GM12878 (cell line): ENCODE results near the gene TRIM69. TPM values are rescaled to one million over a fixed set of nuclear protein-coding genes. Genes with fewer than 3 reads are reported as not detected.

ENCODE experiments used
- ASH2L ChIP-seq: fragments of 300-600, 200-600 bp; sonication (generic); IDR thresholded peaks from 2 replicates; pipeline ENCODE4 v1.6.1; 2017; ENCODE audit warnings: low read depth, mild to moderate bottlenecking, borderline replicate concordance
- CEBPB ChIP-seq, 2 experiments: fragments of 150-350 bp in 1 of 2; IDR thresholded peaks; 2 replicates each; pipeline ENCODE4 v1.6.1; 2012 to 2014; ENCODE audit warnings: low read depth in 2 of 2, low read length in 2 of 2, borderline replicate concordance in 1 of 2, inconsistent platforms in 1 of 2
- DPF2 ChIP-seq: fragments of 450-650 bp; IDR thresholded peaks from 2 replicates; pipeline ENCODE4 v1.6.1; 2017; ENCODE audit warnings: mild to moderate bottlenecking
- EED ChIP-seq: sonication (generic); IDR thresholded peaks from 2 replicates; pipeline ENCODE4 v1.6.1; 2016; ENCODE audit warnings: antibody characterized with exemption, low read depth
- EP300 ChIP-seq, 2 experiments: fragments of 150-350 bp in 1 of 2; IDR thresholded peaks; 2 replicates each; pipeline ENCODE4 v1.6.1; 2011 to 2012; ENCODE audit warnings: low read depth in 2 of 2, low read length in 2 of 2, borderline replicate concordance in 1 of 2, improper control_type of control experiment in 1 of 2, inconsistent platforms in 1 of 2; ENCODE audit not compliant: control insufficient read depth in 1 of 2
- HDGF ChIP-seq: fragments of 450-650 bp; IDR thresholded peaks from 2 replicates; pipeline ENCODE4 v1.6.1; 2016; ENCODE audit warnings: antibody characterized with exemption
- IKZF1 ChIP-seq: fragments of 450-650 bp; conservative IDR thresholded peaks from 2 replicates; pipeline ENCODE4 v1.6.1; 2017; ENCODE audit warnings: antibody characterized with exemption, mild to moderate bottlenecking
- MEF2A ChIP-seq: IDR thresholded peaks from 2 replicates; pipeline ENCODE4 v1.6.1; 2011; ENCODE audit warnings: low read depth, mild to moderate bottlenecking, low read length, moderate library complexity; ENCODE audit not compliant: insufficient read depth
- MTA2 ChIP-seq: fragments of 450-650 bp; IDR thresholded peaks from 2 replicates; pipeline ENCODE4 v1.6.1; 2016; ENCODE audit warnings: low read depth, mild to moderate bottlenecking, moderate library complexity
- MXI1 ChIP-seq: fragments of 150-350 bp; IDR thresholded peaks from 2 replicates; pipeline ENCODE4 v1.6.1; 2011; ENCODE audit warnings: low read depth, mild to moderate bottlenecking, inconsistent platforms, low read length, improper control_type of control experiment
- NFYB ChIP-seq: IDR thresholded peaks from 2 replicates; pipeline ENCODE4 v1.6.1; 2011; ENCODE audit warnings: low read depth, mild to moderate bottlenecking, low read length, improper control_type of control experiment, moderate library complexity; ENCODE audit not compliant: insufficient read depth
- RELB ChIP-seq: fragments of 450-650 bp; IDR thresholded peaks from 2 replicates; pipeline ENCODE4 v1.6.1; 2017; ENCODE audit warnings: low read depth, mild to moderate bottlenecking, moderate library complexity
- SMC3 ChIP-seq: IDR thresholded peaks from 2 replicates; pipeline ENCODE4 v1.6.1; 2011; ENCODE audit warnings: low read length, improper control_type of control experiment, borderline replicate concordance
- SREBF1 ChIP-seq: IDR thresholded peaks from 2 replicates; pipeline ENCODE4 v1.6.1; 2012; ENCODE audit warnings: mild to moderate bottlenecking, low read length
- ZBTB40 ChIP-seq: fragments of 450-650 bp; IDR thresholded peaks from 2 replicates; pipeline ENCODE4 v1.6.1; 2016; ENCODE audit warnings: mild to moderate bottlenecking, moderate library complexity, borderline replicate concordance
- ZNF207 ChIP-seq: fragments of 450-650 bp; IDR thresholded peaks from 2 replicates; pipeline ENCODE4 v1.6.1; 2014; ENCODE audit warnings: antibody characterized with exemption, mild to moderate bottlenecking, borderline replicate concordance
- ZNF274 ChIP-seq: IDR thresholded peaks from one replicate; pipeline ENCODE4 v1.8.0; 2011; ENCODE audit not compliant: insufficient read length, insufficient read depth
- polyA plus RNA-seq, 11 experiments: library from polyadenylated mRNA; depleted of rRNA in 4 of 11; unstranded in 6 of 11; stranded (reverse) in 5 of 11; fragments of >200 nt; fragmentation: Nextera tagmentation in 4 of 11; fragmentation: Illumina TruSeq in 1 of 11; extraction: Ambion mirVana in 4 of 11; extraction: Trizol in 1 of 11; gene quantifications; 1 replicate in 1 of 11; 2 replicates in 10 of 11; pipeline versions ENCODE4 v1.2.1 to v1.2.3, GENCODE V29; 2011 to 2016; ENCODE audit warnings: inconsistent platforms in 2 of 11, missing spikeins in 2 of 11, low read depth in 1 of 11
- total RNA-seq, 4 experiments: library from RNA; depleted of rRNA in 3 of 4; stranded (reverse); fragments of >200 nt in 3 of 4; fragmentation: Illumina TruSeq in 1 of 4; extraction: Trizol in 1 of 4; gene quantifications; 2 replicates each; pipeline versions ENCODE4 v1.2.1 to v1.2.3, GENCODE V29; 2013 to 2021

The TRIM69 gene
- total and polyA plus RNA-seq, 10 of the 15 experiments (the other 5 are each of a cell fraction or from before 2014, with no cell fraction given), result 11.2 to 52.7 (median 37.8) TPM

- TF ChIP-seq EP300 (IDR thresholded peaks at IDR 0.05; ENCODE audit: borderline replicate concordance in 1 of 2, control insufficient read depth in 1 of 2, low read depth in 2 of 2, low read length in 2 of 2) (no peak; a peak in 1 of 4 replicates), SREBF1 (no peak), MXI1 (no peak), SMC3 (no peak), MTA2 (no peak), ASH2L (no peak), DPF2 (0 out of 2 replicates have a peak, but pooled peaks have one; percentile 12), HDGF (no peak), IKZF1 (peak; percentile 56), ZNF274 (no peak), RELB (peak; percentile 57), ZNF207 (no peak), NFYB (no peak), ZBTB40 (0 out of 2 replicates have a peak, but pooled peaks have one; percentile 7), EED (peak; percentile 83), CEBPB (IDR thresholded peaks at IDR 0.05; ENCODE audit: borderline replicate concordance in 1 of 2, low read depth in 2 of 2, low read length in 2 of 2) (no peak), MEF2A (no peak)
Observed at GRCh38 chr15:44727485-44728231, 8.7 kb upstream of the TRIM69 start (continued).
